ENCODE data around the gene TOMM5.

TOMM5 gene

DNA sequence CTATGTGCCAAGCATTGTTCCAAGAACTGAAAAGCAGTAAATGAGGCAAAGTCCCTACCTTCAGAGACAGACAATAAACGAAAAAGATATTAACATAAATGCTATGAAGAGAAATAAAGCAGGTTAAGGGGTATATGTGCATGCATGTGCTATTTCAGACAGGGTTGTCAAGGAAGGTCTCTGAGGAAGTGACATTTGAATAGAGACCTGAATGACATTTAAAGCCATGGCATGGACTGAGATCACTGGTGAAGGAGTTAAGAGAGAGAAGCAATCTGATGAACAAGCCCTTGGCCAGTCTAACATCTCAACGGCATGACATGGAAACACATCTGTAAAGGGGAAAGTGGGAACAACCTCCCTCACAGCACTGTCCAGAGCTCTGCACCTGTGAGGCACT is 30.7 kb downstream of the TOMM5 start:
- DNase-seq, result no peak

GRCh38 chr9:37559855-37560592 is 32.4 kb downstream of the TOMM5 start:
- no peak for DNase-seq

DNA sequence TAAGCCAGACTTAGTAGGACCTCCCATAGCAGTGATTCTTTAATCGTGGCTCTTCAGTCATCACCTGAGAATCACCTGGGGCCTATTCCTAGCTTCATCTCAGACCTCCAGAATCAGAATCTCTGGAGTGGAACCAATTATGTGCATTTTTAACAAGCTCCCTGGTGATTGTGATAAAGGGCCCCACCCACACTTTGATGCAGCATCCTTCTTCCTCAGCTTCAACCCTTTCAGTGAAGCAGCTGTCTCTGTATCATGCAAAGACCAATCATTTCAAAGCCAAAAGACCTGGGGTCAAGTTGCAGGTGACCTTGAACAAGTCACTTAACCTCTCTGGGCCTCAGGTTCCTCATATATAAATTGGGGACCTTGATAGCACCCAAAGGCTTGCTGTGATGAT is 33.3 kb downstream of the TOMM5 start:
- DNase-seq, result no peak

DNA sequence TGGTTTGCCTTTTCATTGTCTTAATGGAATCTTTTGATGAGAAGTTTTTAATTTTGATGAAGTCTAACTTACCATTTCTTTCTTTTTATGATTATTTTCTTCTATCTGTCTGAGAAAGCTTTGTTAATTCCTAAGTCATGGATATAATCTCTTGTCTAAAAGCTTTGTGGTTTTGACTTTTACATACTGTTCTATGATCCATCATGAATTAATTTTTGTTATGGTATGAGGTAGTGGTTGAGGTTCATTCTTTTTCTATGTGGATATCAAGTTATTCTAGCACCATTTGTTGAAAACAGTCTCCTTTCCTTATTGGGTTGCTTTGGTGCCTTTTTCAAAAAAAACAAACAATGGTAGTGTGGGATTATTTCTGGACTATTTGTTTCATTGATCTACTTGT is 36.6 kb downstream of the TOMM5 start:
- DNase-seq, result no peak

DNA sequence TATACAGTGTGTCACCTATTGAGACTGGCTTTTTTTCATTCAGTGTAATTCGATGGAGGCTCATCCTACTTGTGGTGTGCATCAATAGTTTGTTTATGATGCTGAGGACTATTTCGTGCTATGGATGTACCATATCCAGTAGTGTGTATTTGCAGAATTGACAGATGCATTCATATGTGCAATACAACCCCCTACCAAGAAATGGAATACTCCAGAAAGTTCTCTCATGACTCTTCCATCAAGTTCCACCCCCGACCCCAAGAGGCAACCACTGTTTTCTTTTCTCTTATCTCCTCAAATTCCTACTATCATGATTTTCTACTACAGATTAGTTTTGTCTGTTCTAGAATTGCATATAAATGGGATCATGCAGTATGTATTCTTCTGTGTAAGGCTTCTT is 38.1 kb downstream of the TOMM5 start:
- DNase-seq, result no peak

GRCh38 chr9:37551888-37552287 is 40.5 kb downstream of the TOMM5 start:
- DNase-seq, result no peak

- no peak for DNase-seq
Measured at GRCh38 chr9:37551468-37551867, 40.9 kb downstream of the TOMM5 start.

- no peak for DNase-seq
Measured at GRCh38 chr9:37550781-37551180, 41.6 kb downstream of the TOMM5 start.

- no peak for DNase-seq
Measured at GRCh38 chr9:37549527-37549926, 42.9 kb downstream of the TOMM5 start.

GRCh38 chr9:37547328-37547878 is 45.0 kb downstream of the TOMM5 start:
- no peak for DNase-seq

- no peak for DNase-seq
Measured at GRCh38 chr9:37543468-37543867, 48.9 kb downstream of the TOMM5 start.

GRCh38 chr9:37542895-37543294 is 49.5 kb downstream of the TOMM5 start:
- no peak for DNase-seq

DNA sequence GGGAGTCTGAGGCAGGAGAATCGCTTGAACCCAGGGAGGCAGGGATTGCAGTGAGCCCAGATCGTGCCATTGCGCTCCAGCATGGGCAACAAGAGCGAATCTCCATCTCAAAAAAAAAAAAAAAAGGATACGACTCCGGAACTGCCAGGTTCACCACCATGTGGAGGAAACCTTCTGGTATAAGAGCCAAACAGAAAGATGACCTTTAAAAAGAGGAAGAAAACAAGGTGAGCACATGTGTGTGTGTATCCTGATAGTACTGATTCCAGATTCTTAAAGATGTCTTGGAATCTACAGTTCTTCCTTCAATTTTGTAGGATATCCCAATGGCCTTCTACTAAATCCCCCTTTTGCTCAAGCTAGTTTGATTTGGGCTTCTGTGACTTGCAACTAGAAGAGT is 49.9 kb downstream of the TOMM5 start:
- no peak for DNase-seq

DNA sequence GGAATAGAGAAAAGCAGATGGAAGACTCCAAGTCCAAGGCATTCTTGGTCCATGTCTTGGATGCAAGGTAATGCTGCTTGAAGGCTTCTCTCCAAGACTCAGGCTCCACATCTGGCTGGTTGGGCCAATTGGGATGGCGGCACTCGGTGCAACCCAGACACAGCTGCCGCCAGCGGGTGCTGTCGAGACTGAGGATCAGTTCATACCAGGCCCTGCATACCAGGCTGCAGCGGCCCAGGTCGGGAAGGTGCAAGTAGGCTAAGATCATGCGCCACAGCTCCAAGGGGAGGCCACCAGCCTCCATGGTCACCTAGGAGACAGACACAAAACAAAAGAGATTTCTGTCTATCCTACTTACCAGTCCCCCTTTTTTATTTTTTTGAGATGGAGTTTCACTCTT is 50.9 kb downstream of the TOMM5 start:
- no peak for DNase-seq

- no peak for DNase-seq
Measured at GRCh38 chr9:37540634-37541033, 51.8 kb downstream of the TOMM5 start.

DNA sequence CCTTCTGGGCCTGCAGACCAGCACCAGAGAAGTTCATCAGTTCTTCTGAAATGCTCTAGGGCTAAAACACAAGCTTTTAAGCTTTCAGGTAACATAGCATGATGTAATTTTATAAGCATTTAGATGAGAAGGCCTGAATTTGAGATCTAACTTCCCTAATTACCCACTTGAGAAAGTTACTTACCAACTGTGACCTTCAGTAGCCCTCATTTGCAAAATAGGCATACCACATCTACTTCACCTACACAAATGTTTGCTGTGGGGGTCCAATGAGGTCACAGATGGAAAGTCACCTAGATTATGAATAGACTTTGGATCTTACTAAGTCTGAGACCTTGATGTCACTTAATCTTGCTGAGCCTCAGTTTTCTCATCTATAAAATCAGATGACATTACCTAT is 52.8 kb downstream of the TOMM5 start:
- DNase-seq, result no peak

Measured in NCI-H2107 (cell line).